ENCODE results near the gene TMEM229B.

TMEM229B gene

DNA sequence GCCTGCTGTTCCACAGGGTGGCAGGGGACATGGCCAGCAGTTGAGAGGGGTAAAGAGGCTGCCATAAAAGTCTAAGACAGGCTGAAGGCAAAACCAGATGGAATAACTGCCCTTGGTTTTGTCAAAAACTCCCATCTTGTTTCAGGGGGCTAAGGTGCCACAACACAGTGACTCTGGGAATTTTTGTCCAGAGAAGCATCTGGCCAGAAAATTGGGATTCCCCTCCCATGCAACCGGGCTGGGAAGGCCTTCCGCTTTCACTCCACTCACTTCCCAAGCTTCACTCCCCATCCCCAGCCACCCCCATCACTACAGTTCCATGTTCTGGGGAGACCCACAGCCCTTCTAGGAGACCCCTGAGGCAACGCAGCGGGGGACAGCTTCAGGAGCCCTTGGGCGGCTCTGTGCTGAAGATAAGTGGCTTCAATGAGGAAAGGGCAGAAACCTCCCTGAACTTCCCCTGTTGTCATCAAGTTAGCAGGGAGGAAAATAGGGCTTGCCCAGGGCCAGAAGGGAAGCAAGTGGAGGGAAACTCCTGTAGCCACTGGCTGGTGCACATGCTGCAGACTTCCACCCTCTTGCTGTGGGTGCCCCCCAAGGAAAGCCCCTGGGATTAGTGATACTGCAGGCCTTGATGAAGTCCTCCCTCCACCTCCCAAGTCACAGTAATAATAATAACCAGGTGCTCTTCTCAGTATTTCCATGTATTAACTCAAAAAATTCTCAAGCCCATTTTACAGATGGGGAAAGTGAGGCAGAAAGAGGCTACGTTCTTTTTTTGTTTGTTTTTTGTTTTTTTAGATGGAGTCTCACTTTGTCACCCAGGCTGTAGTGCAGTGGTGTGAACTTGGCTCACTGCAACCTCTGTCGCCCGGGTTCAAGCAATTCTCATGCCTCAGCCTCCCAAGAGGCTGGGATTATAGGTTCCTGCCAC, 6.0 kb downstream of the TMEM229B start:
- Histone ChIP-seq H3K36me3 (replicated peaks; ENCODE audit: low read depth, low read length) (peaks cover 8% of the 10 kb centered on the region), H3K4me3 (ENCODE audit: low read length) (no peak overlapping the region), H3K4me1 (ENCODE audit: low read length) (peaks cover 5% of the 10 kb centered on the region), H3K79me2 (ENCODE audit: low read length) (no peaks in the 10 kb centered on the region), H2AFZ (ENCODE audit: low read depth, low read length) (no peak overlapping the region), H3K27ac (ENCODE audit: low read length) (no peak overlapping the region), H4K20me1 (ENCODE audit: insufficient read depth, low read length) (0 out of 2 replicates have a peak, but pooled peaks cover 2% of the 10 kb centered on the region), H3K9ac (ENCODE audit: low read length) (no peak overlapping the region), H3K9me3 (ENCODE audit: insufficient read depth, low read length) (peaks cover 8% of the 10 kb centered on the region; the same call in 1 of the 2 replicates), H3K4me2 (ENCODE audit: low read length) (no peak overlapping the region), H3K27me3 (ENCODE audit: low read depth, low read length) (peaks cover 76% of the 10 kb centered on the region)
- no peak for TF ChIP-seq EZH2phosphoT487 (IDR thresholded peaks at IDR 0.05; ENCODE audit: low read depth)
- TF ChIP-seq, protein P1, sequence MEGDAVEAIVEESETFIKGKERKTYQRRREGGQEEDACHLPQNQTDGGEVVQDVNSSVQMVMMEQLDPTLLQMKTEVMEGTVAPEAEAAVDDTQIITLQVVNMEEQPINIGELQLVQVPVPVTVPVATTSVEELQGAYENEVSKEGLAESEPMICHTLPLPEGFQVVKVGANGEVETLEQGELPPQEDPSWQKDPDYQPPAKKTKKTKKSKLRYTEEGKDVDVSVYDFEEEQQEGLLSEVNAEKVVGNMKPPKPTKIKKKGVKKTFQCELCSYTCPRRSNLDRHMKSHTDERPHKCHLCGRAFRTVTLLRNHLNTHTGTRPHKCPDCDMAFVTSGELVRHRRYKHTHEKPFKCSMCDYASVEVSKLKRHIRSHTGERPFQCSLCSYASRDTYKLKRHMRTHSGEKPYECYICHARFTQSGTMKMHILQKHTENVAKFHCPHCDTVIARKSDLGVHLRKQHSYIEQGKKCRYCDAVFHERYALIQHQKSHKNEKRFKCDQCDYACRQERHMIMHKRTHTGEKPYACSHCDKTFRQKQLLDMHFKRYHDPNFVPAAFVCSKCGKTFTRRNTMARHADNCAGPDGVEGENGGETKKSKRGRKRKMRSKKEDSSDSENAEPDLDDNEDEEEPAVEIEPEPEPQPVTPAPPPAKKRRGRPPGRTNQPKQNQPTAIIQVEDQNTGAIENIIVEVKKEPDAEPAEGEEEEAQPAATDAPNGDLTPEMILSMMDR (IDR thresholded peaks at IDR 0.05; ENCODE audit: low read depth, low read length), result no peak

DNA sequence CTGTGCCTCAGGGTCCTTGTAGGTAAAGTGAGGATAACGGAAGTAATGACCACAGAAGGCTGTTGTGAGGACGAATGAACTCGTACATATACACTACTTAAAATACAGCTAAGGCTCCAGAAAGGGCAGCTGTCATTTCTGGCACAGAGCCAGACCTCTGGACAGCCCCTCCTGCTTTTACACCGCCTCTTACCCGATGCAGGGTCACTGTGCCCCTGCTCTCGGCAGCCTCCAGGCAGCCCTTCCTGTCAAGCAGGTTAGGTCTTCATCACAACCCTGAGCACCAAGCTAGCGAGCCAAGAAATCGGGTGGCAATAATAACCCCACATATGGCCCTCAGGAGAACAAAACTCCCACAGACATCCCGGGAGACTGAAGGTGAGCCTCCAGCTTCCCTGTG, 8.5 kb downstream of the TMEM229B start:
- no peak overlapping the region for H3K27ac ChIP-seq (ENCODE audit: low read length)
- H3K36me3 ChIP-seq (replicated peaks; ENCODE audit: low read depth, low read length), result no peaks in the 10 kb centered on the region
- TF ChIP-seq, protein P1 (IDR thresholded peaks at IDR 0.05; ENCODE audit: low read depth, low read length), result no peak
- no peak for TF ChIP-seq EZH2phosphoT487 (IDR thresholded peaks at IDR 0.05; ENCODE audit: low read depth)
- no peak overlapping the region for H3K4me2 ChIP-seq (ENCODE audit: low read length)
- H3K27me3 ChIP-seq (ENCODE audit: low read depth, low read length), result peaks cover 56% of the 10 kb centered on the region
- H3K79me2 ChIP-seq (ENCODE audit: low read length), result no peaks in the 10 kb centered on the region
- H3K9me3 ChIP-seq (ENCODE audit: insufficient read depth, low read length), result no peaks in the 10 kb centered on the region
- no peak overlapping the region for H3K9ac ChIP-seq (ENCODE audit: low read length)
- 0 out of 2 replicates have a peak, but pooled peaks cover 2% of the 10 kb centered on the region for H4K20me1 ChIP-seq (ENCODE audit: insufficient read depth, low read length)
- no peak overlapping the region for H2AFZ ChIP-seq (ENCODE audit: low read depth, low read length)
- H3K4me3 ChIP-seq (ENCODE audit: low read length), result no peak overlapping the region
- no peaks in the 10 kb centered on the region; the same call in 1 of the 2 replicates for H3K4me1 ChIP-seq (ENCODE audit: low read length)

DNA sequence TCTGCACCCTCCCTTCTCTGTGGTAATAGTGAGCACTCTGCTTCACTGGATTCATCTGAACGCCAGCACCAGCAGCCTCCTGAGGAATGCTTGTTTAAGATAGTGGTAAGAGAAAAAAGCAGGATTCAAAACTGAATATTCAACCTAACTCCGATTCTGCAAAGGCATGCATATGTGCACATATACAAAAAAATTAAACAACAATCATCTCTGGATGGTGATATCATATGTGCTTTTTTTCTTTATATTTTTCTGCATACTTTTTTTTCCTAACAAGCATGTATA, 9.8 kb downstream of the TMEM229B start:
- no peak overlapping the region for H3K27ac ChIP-seq (ENCODE audit: low read length)
- H3K79me2 ChIP-seq (ENCODE audit: low read length), result no peaks in the 10 kb centered on the region
- peaks cover 48% of the 10 kb centered on the region for H3K27me3 ChIP-seq (ENCODE audit: low read depth, low read length)
- H3K9me3 ChIP-seq (ENCODE audit: insufficient read depth, low read length), result no peaks in the 10 kb centered on the region
- 0 out of 2 replicates have a peak, but pooled peaks cover 2% of the 10 kb centered on the region for H4K20me1 ChIP-seq (ENCODE audit: insufficient read depth, low read length)
- H3K4me2 ChIP-seq (ENCODE audit: low read length), result no peak overlapping the region
- no peak overlapping the region for H3K9ac ChIP-seq (ENCODE audit: low read length)
- H2AFZ ChIP-seq (ENCODE audit: low read depth, low read length), result no peak overlapping the region
- TF ChIP-seq EZH2phosphoT487 (IDR thresholded peaks at IDR 0.05; ENCODE audit: low read depth), result no peak
- TF ChIP-seq, protein P1 (IDR thresholded peaks at IDR 0.05; ENCODE audit: low read depth, low read length), result no peak
- no peaks in the 10 kb centered on the region for H3K36me3 ChIP-seq (replicated peaks; ENCODE audit: low read depth, low read length)
- no peak overlapping the region for H3K4me3 ChIP-seq (ENCODE audit: low read length)
- H3K4me1 ChIP-seq (ENCODE audit: low read length), result no peaks in the 10 kb centered on the region; the same call in 1 of the 2 replicates

DNA sequence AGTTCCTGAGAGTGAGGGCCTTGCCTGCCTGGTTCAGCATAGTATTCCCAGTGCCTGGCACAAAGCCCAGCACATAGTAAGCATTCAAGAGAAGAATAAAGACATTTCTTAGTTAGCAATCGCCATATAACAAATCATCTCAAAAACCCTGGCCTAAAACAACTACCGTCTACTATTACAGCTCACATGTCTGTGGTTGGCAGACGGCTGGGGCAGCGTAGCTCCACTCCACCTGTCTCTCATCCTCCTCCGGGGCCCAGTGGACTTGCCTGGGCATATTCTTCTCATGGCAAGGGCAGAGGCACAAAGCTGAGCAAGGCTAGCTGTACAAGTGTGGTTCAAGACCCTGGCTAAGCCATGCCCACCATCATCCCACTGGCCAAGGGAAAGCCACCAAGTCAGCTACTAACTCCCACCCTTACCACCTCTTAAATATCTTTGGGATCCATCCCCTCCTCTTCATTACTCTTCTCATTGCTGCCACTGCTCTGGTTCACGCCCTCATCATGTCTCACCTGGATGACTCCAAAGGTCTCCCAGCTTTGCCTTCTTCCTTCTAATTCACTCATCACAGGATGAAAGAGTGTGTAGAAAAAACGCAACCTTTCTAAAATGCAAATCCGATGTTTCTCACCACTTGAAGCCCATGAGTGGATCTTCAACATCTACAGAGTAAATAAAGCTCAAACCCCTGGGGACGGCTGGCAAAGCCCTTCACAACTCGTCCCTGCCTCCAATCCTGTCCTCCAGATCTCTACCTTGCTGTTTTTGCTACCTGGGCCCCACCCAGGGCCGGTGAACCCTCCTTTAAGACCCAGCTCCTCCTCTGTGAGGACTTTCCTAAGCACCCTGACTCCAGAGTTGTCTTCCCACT, 10.4 kb downstream of the TMEM229B start:
- no peak overlapping the region for H2AFZ ChIP-seq (ENCODE audit: low read depth, low read length)
- H3K4me2 ChIP-seq (ENCODE audit: low read length), result no peak overlapping the region
- no peaks in the 10 kb centered on the region for H3K36me3 ChIP-seq (replicated peaks; ENCODE audit: low read depth, low read length)
- no peaks in the 10 kb centered on the region for H3K79me2 ChIP-seq (ENCODE audit: low read length)
- no peaks in the 10 kb centered on the region for H3K9me3 ChIP-seq (ENCODE audit: insufficient read depth, low read length)
- TF ChIP-seq EZH2phosphoT487 (IDR thresholded peaks at IDR 0.05; ENCODE audit: low read depth), result no peak
- TF ChIP-seq, protein P1 (IDR thresholded peaks at IDR 0.05; ENCODE audit: low read depth, low read length), result no peak
- H3K27ac ChIP-seq (ENCODE audit: low read length), result no peak overlapping the region
- 0 out of 2 replicates have a peak, but pooled peaks cover 2% of the 10 kb centered on the region for H4K20me1 ChIP-seq (ENCODE audit: insufficient read depth, low read length)
- H3K27me3 ChIP-seq (ENCODE audit: low read depth, low read length), result peaks cover 42% of the 10 kb centered on the region
- no peaks in the 10 kb centered on the region; the same call in 1 of the 2 replicates for H3K4me1 ChIP-seq (ENCODE audit: low read length)
- H3K4me3 ChIP-seq (ENCODE audit: low read length), result no peak overlapping the region
- no peak overlapping the region for H3K9ac ChIP-seq (ENCODE audit: low read length)

All from OCI-LY3 (cell line).